ENCODE data around the gene HHATL.

The HHATL gene

DNA sequence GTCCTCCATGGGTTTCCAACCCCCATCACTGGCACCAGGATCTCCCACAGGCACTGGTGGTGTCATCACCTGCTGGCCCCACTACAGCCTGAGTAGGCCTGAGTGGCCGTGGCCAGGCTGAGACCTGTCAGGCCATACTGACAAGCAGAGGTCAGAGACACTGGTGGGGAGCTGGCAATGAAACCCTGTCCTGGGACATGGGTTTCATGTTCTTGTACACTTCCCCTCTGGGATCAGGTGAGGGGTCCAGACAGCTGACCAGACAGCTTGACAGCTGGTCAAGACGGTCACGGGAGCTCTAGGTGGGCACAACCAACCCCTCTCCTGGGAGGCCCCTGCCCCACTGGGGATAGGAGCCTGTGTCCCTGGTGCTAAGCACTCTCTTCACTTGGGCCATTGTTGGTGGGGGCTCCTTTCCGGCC, 36.0 kb downstream of the HHATL start:
- no peak overlapping the region for H3K4ac ChIP-seq (ENCODE audit: low read depth in 1 of 2, low read length in 2 of 2)
- no peak for DNase-seq
- H3K36me3 ChIP-seq (ENCODE audit: control insufficient read depth in 1 of 2, insufficient read depth in 2 of 2, low read depth in 1 of 2, low read length in 2 of 2): peaks cover 6 to 36% of the 10 kb centered on the region in 2 experiments
- H3K4me1 ChIP-seq (ENCODE audit: control insufficient read depth, insufficient read depth, low read depth, low read length): peaks cover 5% of the 10 kb centered on the region
- WGBS: 92% methylated on average over 4 of the region's 4 CpGs
- H4K8ac ChIP-seq (ENCODE audit: low read length): no peak overlapping the region
- peak overlapping the region in 1 of 2 experiments; percentile 64 for H3K14ac ChIP-seq (ENCODE audit: low read length in 2 of 2)
- peaks cover 9 to 20% of the 10 kb centered on the region in 2 experiments for H3K27me3 ChIP-seq (ENCODE audit: control insufficient read depth in 1 of 2, insufficient read depth in 1 of 2, low read length in 2 of 2)
- H4K91ac ChIP-seq (ENCODE audit: low read length): no peak overlapping the region
- no peak overlapping the region for H2AK5ac ChIP-seq (ENCODE audit: low read length, severe bottlenecking)
- no peak overlapping the region for H3K23ac ChIP-seq (ENCODE audit: low read length in 2 of 2)
- H3K4me3 ChIP-seq (ENCODE audit: insufficient read depth in 1 of 2, low read depth in 1 of 2, low read length in 2 of 2): no peak overlapping the region
- H3K9me3 ChIP-seq (ENCODE audit: control insufficient read depth, low read length): peaks cover 9% of the 10 kb centered on the region
- no peak overlapping the region for H2BK12ac ChIP-seq (ENCODE audit: low read length in 2 of 2)
- no peak overlapping the region for H3K4me2 ChIP-seq (ENCODE audit: low read length, poor library complexity, severe bottlenecking)
- no peak overlapping the region for H2BK5ac ChIP-seq (ENCODE audit: low read depth, low read length, poor library complexity, severe bottlenecking)
- H2BK120ac ChIP-seq (ENCODE audit: low read depth, low read length): no peak overlapping the region
- H3K9ac ChIP-seq (ENCODE audit: low read length): no peak overlapping the region
- no peaks in the 10 kb centered on the region for H3K79me1 ChIP-seq (replicated peaks; ENCODE audit: low read length, poor library complexity, severe bottlenecking)
- no peak overlapping the region for H2BK15ac ChIP-seq (ENCODE audit: low read depth, poor library complexity, severe bottlenecking)
- no peak overlapping the region for H2AFZ ChIP-seq (ENCODE audit: low read depth, low read length)
- no peak overlapping the region for H3K27ac ChIP-seq (ENCODE audit: low read length, poor library complexity, severe bottlenecking)
- H3K18ac ChIP-seq (ENCODE audit: low read depth in 1 of 2, low read length in 2 of 2): peak overlapping the region in 1 of 2 experiments; percentile 44

DNA sequence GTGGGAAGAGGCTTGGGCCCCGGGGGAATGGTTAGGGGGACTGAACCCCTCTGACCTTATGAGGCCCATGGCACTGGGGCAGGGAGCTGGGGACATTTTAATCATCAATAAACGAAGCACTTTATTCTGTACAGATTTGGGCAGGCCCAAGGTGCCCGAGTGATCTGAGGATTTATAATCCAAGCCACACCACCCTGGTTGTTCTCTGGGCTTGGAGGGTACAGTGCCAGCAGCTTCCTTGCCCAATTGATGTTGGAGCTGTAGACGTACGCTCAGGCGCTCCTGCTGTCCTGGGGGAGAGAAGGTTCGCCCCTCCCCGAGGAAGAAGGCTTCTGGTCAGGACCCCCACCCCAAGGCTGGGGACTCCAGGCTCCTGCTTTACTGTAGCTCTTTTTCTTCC, 36.6 kb downstream of the HHATL start:
- no peak overlapping the region for H3K4me2 ChIP-seq (ENCODE audit: low read length, poor library complexity, severe bottlenecking)
- peaks cover under 1% of the 10 kb centered on the region for H3K79me1 ChIP-seq (replicated peaks; ENCODE audit: low read length, poor library complexity, severe bottlenecking)
- no peak overlapping the region for H2AFZ ChIP-seq (ENCODE audit: low read depth, low read length)
- H4K8ac ChIP-seq (ENCODE audit: low read length): no peak overlapping the region
- no peak for DNase-seq
- H2BK15ac ChIP-seq (ENCODE audit: low read depth, poor library complexity, severe bottlenecking): no peak overlapping the region
- no peak overlapping the region for H2AK5ac ChIP-seq (ENCODE audit: low read length, severe bottlenecking)
- H3K36me3 ChIP-seq (ENCODE audit: control insufficient read depth in 1 of 2, insufficient read depth in 2 of 2, low read depth in 1 of 2, low read length in 2 of 2): peaks cover 12 to 41% of the 10 kb centered on the region in 2 experiments
- H3K14ac ChIP-seq (ENCODE audit: low read length in 2 of 2): no peak overlapping the region
- H3K4me3 ChIP-seq (ENCODE audit: insufficient read depth in 1 of 2, low read depth in 1 of 2, low read length in 2 of 2): no peak overlapping the region
- no peak overlapping the region for H3K18ac ChIP-seq (ENCODE audit: low read depth in 1 of 2, low read length in 2 of 2)
- no peak overlapping the region for H3K4ac ChIP-seq (ENCODE audit: low read depth in 1 of 2, low read length in 2 of 2)
- H4K91ac ChIP-seq (ENCODE audit: low read length): no peak overlapping the region
- no peak overlapping the region for H3K27ac ChIP-seq (ENCODE audit: low read length, poor library complexity, severe bottlenecking)
- no peak overlapping the region for H2BK12ac ChIP-seq (ENCODE audit: low read length in 2 of 2)
- no peak overlapping the region for H3K9ac ChIP-seq (ENCODE audit: low read length)
- H2BK120ac ChIP-seq (ENCODE audit: low read depth, low read length): no peak overlapping the region
- H3K27me3 ChIP-seq (ENCODE audit: control insufficient read depth in 1 of 2, insufficient read depth in 1 of 2, low read length in 2 of 2): peaks cover 9 to 20% of the 10 kb centered on the region in 2 experiments
- H3K9me3 ChIP-seq (ENCODE audit: control insufficient read depth, low read length): peaks cover 8% of the 10 kb centered on the region
- no peak overlapping the region for H2BK5ac ChIP-seq (ENCODE audit: low read depth, low read length, poor library complexity, severe bottlenecking)
- H3K4me1 ChIP-seq (ENCODE audit: control insufficient read depth, insufficient read depth, low read depth, low read length): peaks cover 5% of the 10 kb centered on the region
- no peak overlapping the region for H3K23ac ChIP-seq (ENCODE audit: low read length in 2 of 2)
- 92% methylated on average over 8 of the region's 8 CpGs for WGBS

DNA sequence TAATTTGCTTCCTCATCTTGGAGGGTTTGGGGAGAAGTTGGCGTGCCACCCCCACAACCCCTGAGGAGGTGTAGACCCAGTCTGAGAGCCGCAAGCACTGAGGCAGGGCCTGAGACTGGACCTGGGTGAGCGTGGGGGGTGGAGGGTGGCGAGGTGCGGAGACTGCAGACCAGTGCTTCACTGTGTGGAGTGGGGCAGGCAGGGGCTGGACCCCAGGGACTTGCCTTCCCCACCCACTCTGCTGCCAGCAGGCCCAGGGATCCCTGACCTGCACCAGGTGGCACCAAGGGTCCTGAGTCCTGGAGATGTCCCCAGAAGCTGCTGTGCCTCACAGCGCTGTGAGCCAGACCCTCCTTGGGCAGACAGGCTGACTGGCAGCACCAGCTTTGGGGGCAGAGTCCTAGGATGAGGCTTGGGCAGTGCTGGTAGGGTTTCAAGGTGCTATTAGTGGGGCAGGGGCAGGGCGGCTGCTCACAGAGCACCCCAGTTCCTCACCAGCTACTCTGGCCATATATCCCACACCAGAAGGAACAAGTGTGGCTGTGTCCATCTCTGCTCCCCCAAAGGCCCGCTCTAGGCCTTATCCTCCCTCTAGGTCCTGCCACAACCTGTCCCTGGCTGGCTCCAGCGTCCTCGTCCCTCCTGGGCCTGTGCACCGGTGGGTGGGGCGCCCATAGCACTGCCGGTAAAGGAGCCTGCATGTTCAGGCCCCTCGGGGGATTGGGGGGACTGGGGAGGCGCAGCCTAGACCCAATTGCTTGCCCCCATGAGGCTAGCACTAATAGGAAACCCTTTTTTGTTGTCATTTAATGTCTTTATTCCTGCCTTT, 37.3 kb downstream of the HHATL start:
- no peak overlapping the region for H2AK5ac ChIP-seq (ENCODE audit: low read length, severe bottlenecking)
- H2BK12ac ChIP-seq (ENCODE audit: low read length in 2 of 2): no peak overlapping the region
- no peak overlapping the region for H3K14ac ChIP-seq (ENCODE audit: low read length in 2 of 2)
- H2BK5ac ChIP-seq (ENCODE audit: low read depth, low read length, poor library complexity, severe bottlenecking): no peak overlapping the region
- H3K9ac ChIP-seq (ENCODE audit: low read length): no peak overlapping the region
- no peak overlapping the region for H2BK120ac ChIP-seq (ENCODE audit: low read depth, low read length)
- no peak overlapping the region for H3K4ac ChIP-seq (ENCODE audit: low read depth in 1 of 2, low read length in 2 of 2)
- H3K4me3 ChIP-seq (ENCODE audit: insufficient read depth in 1 of 2, low read depth in 1 of 2, low read length in 2 of 2): no peak overlapping the region
- no peak overlapping the region for H3K4me2 ChIP-seq (ENCODE audit: low read length, poor library complexity, severe bottlenecking)
- WGBS: 93% methylated on average over 15 of the region's 15 CpGs
- H3K18ac ChIP-seq (ENCODE audit: low read depth in 1 of 2, low read length in 2 of 2): no peak overlapping the region
- H3K9me3 ChIP-seq (ENCODE audit: control insufficient read depth, low read length): peaks cover under 1% of the 10 kb centered on the region
- peaks cover 7% of the 10 kb centered on the region for H3K79me1 ChIP-seq (replicated peaks; ENCODE audit: low read length, poor library complexity, severe bottlenecking)
- H3K27me3 ChIP-seq (ENCODE audit: control insufficient read depth in 1 of 2, insufficient read depth in 1 of 2, low read length in 2 of 2): peaks cover 8 to 15% of the 10 kb centered on the region in 2 experiments
- no peak overlapping the region for H3K27ac ChIP-seq (ENCODE audit: low read length, poor library complexity, severe bottlenecking)
- H4K91ac ChIP-seq (ENCODE audit: low read length): no peak overlapping the region
- peaks cover 7% of the 10 kb centered on the region for H3K4me1 ChIP-seq (ENCODE audit: control insufficient read depth, insufficient read depth, low read depth, low read length)
- H3K36me3 ChIP-seq (ENCODE audit: control insufficient read depth in 1 of 2, insufficient read depth in 2 of 2, low read depth in 1 of 2, low read length in 2 of 2): peaks cover 18 to 49% of the 10 kb centered on the region in 2 experiments
- no peak overlapping the region for H2BK15ac ChIP-seq (ENCODE audit: low read depth, poor library complexity, severe bottlenecking)
- no peak overlapping the region for H4K8ac ChIP-seq (ENCODE audit: low read length)
- H3K23ac ChIP-seq (ENCODE audit: low read length in 2 of 2): no peak overlapping the region
- no peak overlapping the region for H2AFZ ChIP-seq (ENCODE audit: low read depth, low read length)
- no peak for DNase-seq

DNA sequence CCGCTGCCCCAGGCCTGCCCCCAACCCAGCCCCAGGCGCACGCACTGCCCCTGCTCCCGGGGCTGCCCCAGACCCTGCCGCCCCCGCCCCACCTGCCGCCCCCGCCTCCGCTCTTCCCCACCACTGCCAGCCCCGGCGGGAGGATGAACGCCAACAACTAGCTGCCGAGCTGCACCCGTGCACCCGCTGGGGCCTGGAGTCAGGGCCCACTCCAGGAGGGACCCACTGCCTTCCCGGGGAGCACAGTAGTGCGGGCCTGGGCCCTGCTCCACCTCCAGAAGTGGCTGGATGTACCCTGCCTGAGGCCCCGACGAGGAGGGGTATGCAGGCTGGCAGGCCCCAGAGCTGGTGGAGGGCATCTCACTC, 38.2 kb downstream of the HHATL start:
- no peak overlapping the region for H3K27ac ChIP-seq (ENCODE audit: low read length, poor library complexity, severe bottlenecking)
- no peak for DNase-seq
- H2AK5ac ChIP-seq (ENCODE audit: low read length, severe bottlenecking): no peak overlapping the region
- no peak overlapping the region for H3K18ac ChIP-seq (ENCODE audit: low read depth in 1 of 2, low read length in 2 of 2)
- H3K9ac ChIP-seq (ENCODE audit: low read length): no peak overlapping the region
- H3K27me3 ChIP-seq (ENCODE audit: control insufficient read depth in 1 of 2, insufficient read depth in 1 of 2, low read length in 2 of 2): peaks cover 0 to 7% of the 10 kb centered on the region in 2 experiments
- no peak overlapping the region for H3K14ac ChIP-seq (ENCODE audit: low read length in 2 of 2)
- H3K9me3 ChIP-seq (ENCODE audit: control insufficient read depth, low read length): no peaks in the 10 kb centered on the region
- H4K8ac ChIP-seq (ENCODE audit: low read length): no peak overlapping the region
- H2BK12ac ChIP-seq (ENCODE audit: low read length in 2 of 2): no peak overlapping the region
- no peak overlapping the region for H3K23ac ChIP-seq (ENCODE audit: low read length in 2 of 2)
- no peak overlapping the region for H3K4me3 ChIP-seq (ENCODE audit: insufficient read depth in 1 of 2, low read depth in 1 of 2, low read length in 2 of 2)
- 95% methylated on average over 13 of the region's 19 CpGs for WGBS
- H2BK15ac ChIP-seq (ENCODE audit: low read depth, poor library complexity, severe bottlenecking): no peak overlapping the region
- peaks cover 24 to 57% of the 10 kb centered on the region in 2 experiments for H3K36me3 ChIP-seq (ENCODE audit: control insufficient read depth in 1 of 2, insufficient read depth in 2 of 2, low read depth in 1 of 2, low read length in 2 of 2)
- no peak overlapping the region for H3K4me2 ChIP-seq (ENCODE audit: low read length, poor library complexity, severe bottlenecking)
- H3K4ac ChIP-seq (ENCODE audit: low read depth in 1 of 2, low read length in 2 of 2): no peak overlapping the region
- H2BK5ac ChIP-seq (ENCODE audit: low read depth, low read length, poor library complexity, severe bottlenecking): no peak overlapping the region
- no peak overlapping the region for H2BK120ac ChIP-seq (ENCODE audit: low read depth, low read length)
- H2AFZ ChIP-seq (ENCODE audit: low read depth, low read length): no peak overlapping the region
- peaks cover 14% of the 10 kb centered on the region for H3K4me1 ChIP-seq (ENCODE audit: control insufficient read depth, insufficient read depth, low read depth, low read length)
- H3K79me1 ChIP-seq (replicated peaks; ENCODE audit: low read length, poor library complexity, severe bottlenecking): peaks cover 8% of the 10 kb centered on the region
- H4K91ac ChIP-seq (ENCODE audit: low read length): no peak overlapping the region
